HCT116 (cell line): ENCODE results near the gene CGAS. TPM values are rescaled to one million over a fixed set of nuclear protein-coding genes. Genes with fewer than 3 reads are reported as not detected.
A peak's percentile ranks its signal among the peaks of the same experiment; 100 is the strongest.

Experiments used
- ATAC-seq: fragments of 200-7000 bp; cut with Tn5 transposase; 2 replicates; pipeline ENCODE4 v1.9.1; 2020; ENCODE audit warnings: mild to moderate bottlenecking, moderate library complexity
- BruUV-seq: library from RNA; stranded (reverse); fragments of 400-500 nt; replicated peaks from 2 replicates; lab custom pipeline; 2021; lab: Mats Ljungman, UMichigan
- CTCF ChIA-PET: fragments of 300-600 bp; sonication (Branson Sonifier 250); formaldehyde crosslinking; loops from one replicate; lab custom pipeline; 2021; ENCODE audit warnings: antibody characterized with exemption; lab: Charles Lee
- POLR2A ChIA-PET: fragments of 300-600, 350-600 bp; sonication (Branson Sonifier 250); formaldehyde crosslinking; loops from one replicate; lab custom pipeline; 2021; ENCODE audit warnings: antibody characterized with exemption; lab: Charles Lee
- RAD21 ChIA-PET, 2 experiments: fragments of 300-600 bp; sonication (Branson Sonifier 250); formaldehyde crosslinking; loops; one replicate each; lab custom pipeline; 2023; ENCODE audit warnings: low total read pairs in 2 of 2; ENCODE audit not compliant: uncharacterized antibody in 2 of 2, unreplicated experiment in 2 of 2, low non-redundant PET in 1 of 2; lab: Charles Lee
- DNase-seq: peaks from one replicate; pipeline ENCODE4 v3.0.0-alpha.2; 2010; ENCODE audit warnings: low read depth, low spot score
- H2AFZ ChIP-seq: fragments of 200-600 bp; shearing (Covaris generic), sonication (generic); 2 replicates; pipeline ENCODE4 v1.6.1; 2017; ENCODE audit warnings: low read depth, mixed run types, mixed read lengths, antibody characterized with exemption, low read length; ENCODE audit not compliant: poor library complexity, severe bottlenecking
- H3K27ac ChIP-seq: 2 replicates; pipeline ENCODE4 v1.5.1; 2012; ENCODE audit warnings: low read depth, low read length
- H3K27me3 ChIP-seq: fragments of 200-600 bp; sonication (generic); 2 replicates; pipeline ENCODE4 v1.6.1; 2016; ENCODE audit warnings: mixed run types, low read length, mixed read lengths; ENCODE audit not compliant: insufficient read depth
- H3K36me3 ChIP-seq, 2 experiments: fragments of 200-500 bp in 1 of 2; fragments of 200-600 bp in 1 of 2; sonication (Bioruptor generic) in 1 of 2; sonication (generic) in 1 of 2; 2 replicates each; pipeline versions ENCODE4 v1.5.1 to v1.6.1; 2014 to 2016; ENCODE audit warnings: low read length in 2 of 2, inconsistent platforms in 1 of 2, mixed read lengths in 1 of 2, mixed run types in 1 of 2; ENCODE audit not compliant: insufficient read depth in 2 of 2, control insufficient read depth in 1 of 2
- H3K4me1 ChIP-seq, 2 experiments: fragments of 200-600 bp in 1 of 2; sonication (generic) in 1 of 2; 2 replicates each; pipeline versions ENCODE4 v1.5.1 to v1.6.1; 2012 to 2017; ENCODE audit warnings: low read length in 2 of 2, inconsistent platforms in 1 of 2, mild to moderate bottlenecking in 1 of 2, mixed read lengths in 1 of 2, mixed run types in 1 of 2, moderate library complexity in 1 of 2; ENCODE audit not compliant: insufficient read depth in 2 of 2, control insufficient read depth in 1 of 2
- H3K4me2 ChIP-seq: fragments of 200-600 bp; sonication (generic); 2 replicates; pipeline ENCODE4 v1.6.1; 2017; ENCODE audit warnings: mixed run types, low read length, mixed read lengths
- H3K4me3 ChIP-seq, 2 experiments: fragments of 200-600 bp in 1 of 2; sonication (generic) in 1 of 2; replicated peaks in 1 of 2; 2 replicates each; pipeline ENCODE4 v1.5.1; 2011 to 2016; ENCODE audit warnings: low read length in 2 of 2, control low read depth in 1 of 2, low read depth in 1 of 2, mild to moderate bottlenecking in 1 of 2, mixed read lengths in 1 of 2, mixed run types in 1 of 2
- H3K79me2 ChIP-seq: fragments of 200-600 bp; sonication (generic); 2 replicates; pipeline ENCODE4 v1.6.1; 2017; ENCODE audit warnings: mild to moderate bottlenecking, mixed run types, low read length, moderate library complexity, mixed read lengths; ENCODE audit not compliant: insufficient read depth
- H3K9ac ChIP-seq: fragments of 200-600 bp; sonication (generic); 2 replicates; pipeline ENCODE4 v1.6.1; 2016; ENCODE audit warnings: low read length, mixed read lengths
- H3K9me2 ChIP-seq: fragments of 200-600 bp; sonication (generic), shearing (Covaris generic); 2 replicates; pipeline ENCODE4 v1.6.1; 2017; ENCODE audit warnings: mixed run types, mild to moderate bottlenecking, moderate library complexity; ENCODE audit not compliant: insufficient read depth
- H3K9me3 ChIP-seq, 2 experiments: fragments of 200-500 bp in 1 of 2; fragments of 200-600 bp in 1 of 2; sonication (Bioruptor generic) in 1 of 2; sonication (generic) in 1 of 2; 2 replicates each; pipeline ENCODE4 v1.6.1; 2014 to 2017; ENCODE audit warnings: low read length in 2 of 2, mixed read lengths in 2 of 2, inconsistent platforms in 1 of 2, low read depth in 1 of 2, mild to moderate bottlenecking in 1 of 2, mixed run types in 1 of 2, moderate library complexity in 1 of 2; ENCODE audit not compliant: control insufficient read depth in 1 of 2, insufficient read depth in 1 of 2
- H4K20me1 ChIP-seq: fragments of 200-600 bp; sonication (generic), shearing (Covaris generic); 2 replicates; pipeline ENCODE4 v1.6.1; 2017; ENCODE audit warnings: mixed run types, mild to moderate bottlenecking, moderate library complexity; ENCODE audit not compliant: insufficient read depth
- CBX3 ChIP-seq: IDR thresholded peaks from 2 replicates; pipeline ENCODE4 v1.6.1; 2012; ENCODE audit warnings: low read depth
- CEBPB ChIP-seq: IDR thresholded peaks from 2 replicates; pipeline ENCODE4 v1.6.1; 2012; ENCODE audit warnings: low read depth
- EGR1 ChIP-seq: IDR thresholded peaks from 2 replicates; pipeline ENCODE4 v1.6.1; 2012; ENCODE audit warnings: low read depth
- ELF1 ChIP-seq: IDR thresholded peaks from 2 replicates; pipeline ENCODE4 v1.6.1; 2012; ENCODE audit warnings: low read depth, borderline replicate concordance
- EZH2 ChIP-seq: fragments of 200-600 bp; sonication (generic); IDR thresholded peaks from 2 replicates; pipeline ENCODE4 v1.6.1; 2017; ENCODE audit warnings: antibody characterized with exemption, mixed run types
- FOSL1 ChIP-seq: IDR thresholded peaks from 2 replicates; pipeline ENCODE4 v1.6.1; 2012; ENCODE audit warnings: low read depth
- JUND ChIP-seq: IDR thresholded peaks from 2 replicates; pipeline ENCODE4 v1.6.1; 2012
- MAX ChIP-seq: IDR thresholded peaks from 2 replicates; pipeline ENCODE4 v1.6.1; 2012
- SRF ChIP-seq: IDR thresholded peaks from 2 replicates; pipeline ENCODE4 v1.6.1; 2012; ENCODE audit warnings: low read depth
- YY1 ChIP-seq: IDR thresholded peaks from 2 replicates; pipeline ENCODE4 v1.6.1; 2011; ENCODE audit warnings: low read length, low read depth, moderate library complexity, mild to moderate bottlenecking; ENCODE audit not compliant: insufficient replicate concordance; ENCODE audit errors: extremely low read depth
- ZBTB33 ChIP-seq: IDR thresholded peaks from 2 replicates; pipeline ENCODE4 v1.6.1; 2011; ENCODE audit warnings: mild to moderate bottlenecking, low read length, moderate library complexity; ENCODE audit not compliant: insufficient replicate concordance; ENCODE audit errors: extremely low read depth
- ZNF274 ChIP-seq: fragments of 200-500 bp; sonication (Bioruptor generic); IDR thresholded peaks from 2 replicates; pipeline ENCODE4 v1.6.1; 2014; ENCODE audit warnings: mild to moderate bottlenecking, low read depth, low read length, inconsistent platforms
- intact Hi-C: fragments of 100-400 bp; cut with micrococcal nuclease; formaldehyde crosslinking; loops from 2 replicates; pipeline ENCODE4 v1.10.0; 2022
- total RNA-seq: library from RNA; stranded (reverse); gene quantifications from one replicate; pipeline ENCODE4 v1.2.1, GENCODE V29; 2021; ENCODE audit not compliant: unreplicated experiment

The CGAS gene
- total RNA-seq, 1 experiment from 2014 or later: 0.27 TPM

- ChIA-PET POLR2A (no interaction called here), CTCF (no interaction called here), RAD21 (no interaction called here)
- DNase-seq (no peak), ATAC-seq (no peak)
- H4K20me1 ChIP-seq: no peaks in the 10 kb centered on the region
- TF ChIP-seq MAX: no peak
- intact Hi-C loops: no loop called here
- no peaks in the 10 kb centered on the region for H3K79me2 ChIP-seq
- no peaks in the 10 kb centered on the region for H3K9me3 ChIP-seq
- no peaks in the 10 kb centered on the region; the same call in 1 of the 2 replicates for H3K9me2 ChIP-seq
- no peak overlapping the region for H3K27ac ChIP-seq
- H3K4me2 ChIP-seq: no peak overlapping the region
- BruUV-seq: no TSS peak
- peaks cover 7 to 23% of the 10 kb centered on the region in 2 experiments; a peak in 3 of 4 replicates for H3K4me1 ChIP-seq
- H3K4me3 ChIP-seq: no peak overlapping the region
- no peak overlapping the region for H2AFZ ChIP-seq
- no peak overlapping the region for H3K9ac ChIP-seq
- no peaks in the 10 kb centered on the region for H3K27me3 ChIP-seq
- no peaks in the 10 kb centered on the region for H3K36me3 ChIP-seq
Observed at GRCh38 chr6:73395875-73396274, 56.2 kb downstream of the CGAS start.

DNA sequence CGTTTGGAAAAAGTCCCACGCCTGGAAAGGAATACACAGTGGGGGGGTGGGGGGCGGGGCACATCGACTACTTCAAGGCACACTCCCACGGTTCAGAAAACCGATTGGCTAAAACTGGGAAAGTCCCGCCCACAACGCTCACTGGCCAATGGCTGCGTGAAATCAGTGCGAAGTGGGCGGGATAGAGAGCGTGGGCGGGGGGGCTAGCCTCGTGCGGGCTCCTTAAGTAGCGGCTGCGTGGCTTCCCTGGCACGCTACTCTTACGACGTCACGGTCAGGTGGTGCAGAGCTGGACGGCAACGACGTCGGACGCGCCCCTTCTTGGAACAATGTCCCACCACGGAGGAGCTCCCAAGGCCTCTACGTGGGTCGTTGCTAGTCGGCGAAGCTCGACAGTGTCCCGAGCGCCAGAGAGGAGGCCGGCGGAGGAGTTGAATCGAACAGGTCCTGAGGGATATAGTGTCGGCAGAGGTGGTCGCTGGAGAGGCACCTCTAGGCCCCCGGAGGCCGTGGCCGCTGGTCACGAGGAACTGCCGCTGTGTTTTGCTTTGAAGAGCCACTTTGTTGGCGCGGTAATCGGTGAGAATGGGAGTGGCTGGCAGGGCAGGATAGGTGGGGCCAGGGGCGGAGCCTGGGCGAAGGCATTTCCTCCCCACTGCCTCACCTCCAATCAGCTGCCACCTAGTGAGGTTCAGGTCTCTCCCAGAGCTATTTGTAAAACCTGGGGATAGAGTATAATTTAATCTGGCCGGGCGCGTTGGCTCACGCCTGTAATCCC lies 57.3 kb downstream of the CGAS start, which contains the start of gene DDX43:
Gene DDX43 (plus strand): TSS at position 252 of the 778 bp plus-strand sequence. CDS start 78 bp downstream, at position 330.
- TF ChIP-seq ZNF274: no peak
- no peak for TF ChIP-seq CEBPB
- no peak for TF ChIP-seq JUND
- no peak for TF ChIP-seq ELF1
- TF ChIP-seq SRF: no peak
- no peak for TF ChIP-seq CBX3
- TF ChIP-seq ZBTB33: no peak
- TF ChIP-seq YY1: no peak
- TF ChIP-seq EZH2: no peak
- TF ChIP-seq FOSL1: no peak
- no peak for TF ChIP-seq EGR1
- TF ChIP-seq, all 23 proteins: peak for 0
- Histone ChIP-seq H3K9ac (no peak within 1 kb of the TSS), H2AFZ (no peak within 1 kb of the TSS), H3K4me3 (no peak within 1 kb of the TSS), H3K27ac (no peak within 1 kb of the TSS), H3K4me2 (no peak within 1 kb of the TSS), H3K27me3 (no peaks in the 10 kb centered on the region), H3K9me2 (no peaks in the 10 kb centered on the region; the same call in 1 of the 2 replicates), H3K9me3 (no peaks in the 10 kb centered on the region), H3K36me3 (no peaks in the 10 kb centered on the region), H3K79me2 (no peaks in the 10 kb centered on the region), H3K4me1 (peaks cover 12 to 28% of the 10 kb centered on the region in 2 experiments), H4K20me1 (no peaks in the 10 kb centered on the region)
- CTCF ChIA-PET: no interaction called here
- no TSS peak for BruUV-seq
- POLR2A ChIA-PET: no interaction called here
- intact Hi-C loops: no loop called here
- RAD21 ChIA-PET: no interaction called here
- DNase-seq (no peak), ATAC-seq (peak; percentile 52)
